COR-L47 (cell line): ENCODE measurements around the gene GPR50.
A peak's percentile ranks its signal among the peaks of the same experiment; 100 is the strongest.

Experiments
- DNase-seq: peaks from one replicate; lab custom pipeline; 2025; lab: John Stamatoyannopoulos, UW

GPR50 gene

GRCh38 chrX:151176231-151176750, at the start of gene GPR50:
Gene GPR50 (plus strand): TSS chrX:151176584. CDS start chrX:151176722, 138 bp downstream.
- no peak for DNase-seq

GRCh38 chrX:151132531-151132930, 43.9 kb upstream of the GPR50 start:
- no peak for DNase-seq

GRCh38 chrX:151151665-151152267, 24.6 kb upstream of the GPR50 start:
- DNase-seq: peak; percentile 22

GRCh38 chrX:151153086-151153485, 23.3 kb upstream of the GPR50 start:
- no peak for DNase-seq

- no peak for DNase-seq
These were observed 22.7 kb upstream of the GPR50 start for GRCh38 chrX:151153667-151154066.

- DNase-seq: no peak
These were observed 21.1 kb upstream of the GPR50 start for GRCh38 chrX:151155234-151155633.

- no peak for DNase-seq
These were observed 14.7 kb upstream of the GPR50 start for GRCh38 chrX:151161690-151162089.

- DNase-seq: no peak
These were observed 8.5 kb upstream of the GPR50 start for GRCh38 chrX:151167791-151168345.

- DNase-seq: no peak
These were observed 6.6 kb upstream of the GPR50 start for GRCh38 chrX:151169783-151170182.

- no peak for DNase-seq
These were observed 1.7 kb upstream of the GPR50 start for GRCh38 chrX:151174581-151175282.

- no peak for DNase-seq
These were observed 911 bp upstream of the GPR50 start for GRCh38 chrX:151175283-151176062.

- DNase-seq: no peak
These were observed 1.0 kb downstream of the GPR50 start for GRCh38 chrX:151177141-151178027.

- no peak for DNase-seq
These were observed 2.4 kb downstream of the GPR50 start for GRCh38 chrX:151178746-151179145.

- no peak for DNase-seq
These were observed 4.0 kb downstream of the GPR50 start for GRCh38 chrX:151180400-151180799.

GRCh38 chrX:151181088-151181487, 4.7 kb downstream of the GPR50 start:
- no peak for DNase-seq

- no peak for DNase-seq
These were observed 6.9 kb downstream of the GPR50 start for GRCh38 chrX:151183233-151183753.

GRCh38 chrX:151183912-151184565, 7.7 kb downstream of the GPR50 start:
- no peak for DNase-seq

- no peak for DNase-seq
These were observed 8.3 kb downstream of the GPR50 start for GRCh38 chrX:151184705-151185104.

- no peak for DNase-seq
These were observed 30.5 kb downstream of the GPR50 start for GRCh38 chrX:151206871-151207270.

- no peak for DNase-seq
These were observed 49.5 kb downstream of the GPR50 start for GRCh38 chrX:151225843-151226242.

- no peak for DNase-seq
These were observed 50.6 kb downstream of the GPR50 start for GRCh38 chrX:151226941-151227340.
